ENCODE results near the gene BAIAP2L1.

- TF ChIP-seq ETS1 (IDR thresholded peaks at IDR 0.05) (no peak), CTCF (conservative IDR thresholded peaks at IDR 0.05; ENCODE audit: low read depth in 2 of 2) (no peak), POLR2AphosphoS5 (IDR thresholded peaks at IDR 0.05; ENCODE audit: low read depth) (no peak), NANOG (IDR thresholded peaks at IDR 0.05; ENCODE audit: borderline replicate concordance) (no peak), STAT1 (IDR thresholded peaks at IDR 0.05; ENCODE audit: unreplicated experiment) (no peak), EZH2 (IDR thresholded peaks at IDR 0.05; ENCODE audit: low read depth, unreplicated experiment) (no peak), EZH2phosphoT487 (IDR thresholded peaks at IDR 0.05; ENCODE audit: unreplicated experiment) (no peak), JUNB (IDR thresholded peaks at IDR 0.05; ENCODE audit: unreplicated experiment) (no peak)
Measured at GRCh38 chr7:98439484-98439883, 38.6 kb upstream of the BAIAP2L1 start.

All from GM23338 (cell line).